ENCODE measurements around the gene CASP8. TPM values are rescaled to one million over a fixed set of nuclear protein-coding genes. Genes with fewer than 3 reads are reported as not detected.

The CASP8 gene
- total and polyA plus RNA-seq, 2 of the 8 experiments (the other 6 are each of a cell fraction or from before 2014, with no cell fraction given), result 2.3 to 3.6 TPM

GRCh38 chr2:201273330-201273983 lies 13.1 kb downstream of the CASP8 start (continued):
- TF ChIP-seq FOSL1 (IDR thresholded peaks at IDR 0.05; ENCODE audit: insufficient read depth, low read depth, low read length), result no peak
- TF ChIP-seq HDAC2 (IDR thresholded peaks at IDR 0.05; ENCODE audit: borderline replicate concordance in 1 of 2, low read depth in 2 of 2, low read length in 2 of 2), result no peak
- TF ChIP-seq EZH2 (IDR thresholded peaks at IDR 0.05; ENCODE audit: low read depth, low read length, severe bottlenecking), result no peak
- no peak for TF ChIP-seq POLR2A (IDR thresholded peaks at IDR 0.05; ENCODE audit: control extremely low read depth in 1 of 2, low read depth in 2 of 2, low read length in 2 of 2)
- TF ChIP-seq SUZ12 (IDR thresholded peaks at IDR 0.05; ENCODE audit: low read length), result no peak
- TF ChIP-seq RAD21 (IDR thresholded peaks at IDR 0.05 in 1 of 2, conservative IDR thresholded peaks at IDR 0.05 in 1 of 2; ENCODE audit: low read depth in 2 of 2, low read length in 2 of 2), result no peak
- TF ChIP-seq POLR2AphosphoS5 (IDR thresholded peaks at IDR 0.05; ENCODE audit: low read depth, low read length), result no peak
